Eye (tissue), 1 donor: ENCODE measurements around the gene SLC9C1.

ENCODE experiments used
- DNase-seq: peaks from one replicate; pipeline ENCODE4 v3.0.0-alpha.2; 2015

The SLC9C1 gene

GRCh38 chr3:112101916-112102315 lies 192.1 kb downstream of the SLC9C1 start:
- no peak for DNase-seq

GRCh38 chr3:112097378-112097777 lies 196.6 kb downstream of the SLC9C1 start:
- DNase-seq, result no peak

- no peak for DNase-seq
These were observed 197.8 kb downstream of the SLC9C1 start for GRCh38 chr3:112096176-112096575.

GRCh38 chr3:112095731-112096130 lies 198.3 kb downstream of the SLC9C1 start:
- no peak for DNase-seq

- no peak for DNase-seq
These were observed 200.9 kb downstream of the SLC9C1 start for GRCh38 chr3:112093180-112093522.

- peak; percentile 23 for DNase-seq
These were observed 201.4 kb downstream of the SLC9C1 start for GRCh38 chr3:112092496-112093179.

- DNase-seq, result no peak
These were observed 203.0 kb downstream of the SLC9C1 start for GRCh38 chr3:112090887-112091586.
